Endodermal cell (in vitro differentiated cells): ENCODE results near the gene SORCS2. TPM values are rescaled to one million over a fixed set of nuclear protein-coding genes. Genes with fewer than 3 reads are reported as not detected.

Experiments
- DNase-seq: peaks from one replicate; pipeline ENCODE4 v3.0.0-alpha.2; 2017
- H3K27ac ChIP-seq: 2 replicates; pipeline ENCODE4 v1.5.1; 2013; ENCODE audit warnings: mild to moderate bottlenecking, low read depth, low read length, moderate library complexity
- H3K27me3 ChIP-seq: 2 replicates; pipeline ENCODE4 v1.6.1; 2013; ENCODE audit warnings: mild to moderate bottlenecking, low read length, moderate library complexity; ENCODE audit not compliant: insufficient read depth, control insufficient read depth, poor library complexity, severe bottlenecking
- H3K36me3 ChIP-seq: 2 replicates; pipeline ENCODE4 v1.7.0; 2013; ENCODE audit warnings: mild to moderate bottlenecking, low read length, moderate library complexity; ENCODE audit not compliant: control insufficient read depth, insufficient read depth
- H3K4me1 ChIP-seq: one replicate; pipeline ENCODE4 v1.7.0; 2013; ENCODE audit warnings: low read length; ENCODE audit not compliant: control insufficient read depth, insufficient read depth
- H3K4me3 ChIP-seq: 2 replicates; pipeline ENCODE4 v1.5.1; 2013; ENCODE audit warnings: mild to moderate bottlenecking, low read length, moderate library complexity
- H3K9ac ChIP-seq: 2 replicates; pipeline ENCODE4 v1.6.1; 2013; ENCODE audit warnings: mild to moderate bottlenecking, low read length, moderate library complexity; ENCODE audit not compliant: poor library complexity, severe bottlenecking; ENCODE audit errors: extremely low read depth
- H3K9me3 ChIP-seq: 2 replicates; pipeline ENCODE4 v1.6.1; 2013; ENCODE audit warnings: mild to moderate bottlenecking, low read length, moderate library complexity; ENCODE audit not compliant: control insufficient read depth
- H3K27ac Mint-ChIP-seq: 2 replicates; pipeline ENCODE4 v1.8.0; 2020; ENCODE audit warnings: mixed read lengths
- H3K27me3 Mint-ChIP-seq: 2 replicates; pipeline ENCODE4 v1.8.0; 2021; ENCODE audit warnings: mild to moderate bottlenecking, mixed read lengths; ENCODE audit not compliant: insufficient read depth
- H3K36me3 Mint-ChIP-seq: 2 replicates; pipeline ENCODE4 v1.8.0; 2020; ENCODE audit warnings: low read depth, mixed read lengths
- H3K4me1 Mint-ChIP-seq: 2 replicates; pipeline ENCODE4 v1.8.0; 2020; ENCODE audit warnings: mixed read lengths
- H3K4me3 Mint-ChIP-seq: 2 replicates; pipeline ENCODE4 v1.8.0; 2020; ENCODE audit warnings: mild to moderate bottlenecking, moderate library complexity, mixed read lengths
- H3K9me3 Mint-ChIP-seq: 2 replicates; pipeline ENCODE4 v1.8.0; 2020; ENCODE audit warnings: mild to moderate bottlenecking, mixed read lengths
- CTCF ChIP-seq: fragments of 200-600 bp; sonication (generic); conservative IDR thresholded peaks from 2 replicates; pipeline ENCODE4 v1.5.0; 2021; ENCODE audit warnings: antibody characterized with exemption, mild to moderate bottlenecking
- WGBS, 2 experiments: methylation state at CpG; one replicate each; pipeline versions ENCODE4 v1.1.5 to v1.1.7; 2013; ENCODE audit warnings: missing lambda C conversion rate in 2 of 2, mixed read lengths in 1 of 2; ENCODE audit not compliant: insufficient coverage in 1 of 2, insufficient read length in 1 of 2; 5-methylcytosine and 5-hydroxymethylcytosine counted together
- total RNA-seq, 2 donors: library from RNA; stranded (reverse); fragmentation: NEBNext Ultra II Directional in 1 of 2; extraction: Animal tissue kit (Norgen Biotek cat#: 25700) in 1 of 2; gene quantifications; 2 replicates in 1 of 2; 3 replicates in 1 of 2; pipeline ENCODE4 v1.2.1, GENCODE V29; 2021

The SORCS2 gene
- total RNA-seq, 2 donors from 2014 or later, result 1.4 to 1.9 TPM

- Histone ChIP-seq H3K27me3 (peaks cover 10% of the 10 kb centered on the region), H3K36me3 (no peaks in the 10 kb centered on the region), H3K9me3 (no peaks in the 10 kb centered on the region), H3K4me3 (no peak overlapping the region), H3K4me1 (no peaks in the 10 kb centered on the region), H3K27ac (no peak overlapping the region), H3K9ac (no peak overlapping the region)
- no peak for TF ChIP-seq CTCF
- Mint-ChIP-seq H3K27ac (no peak overlapping the region), H3K9me3 (peaks cover 3% of the 10 kb centered on the region), H3K4me3 (no peak overlapping the region), H3K27me3 (peaks cover 7% of the 10 kb centered on the region), H3K4me1 (peaks cover 13% of the 10 kb centered on the region), H3K36me3 (no peaks in the 10 kb centered on the region)
- 80 to 91% methylated on average over 5 to 22 of the region's 22 CpGs for WGBS, 2 experiments
- no peak for DNase-seq
Measured at GRCh38 chr4:7722766-7723387, 530.5 kb downstream of the SORCS2 start.

GRCh38 chr4:7723625-7724024 lies 531.3 kb downstream of the SORCS2 start:
- Histone ChIP-seq H3K9ac (no peak overlapping the region), H3K27me3 (peaks cover 8% of the 10 kb centered on the region), H3K9me3 (no peaks in the 10 kb centered on the region), H3K27ac (no peak overlapping the region), H3K4me3 (no peak overlapping the region), H3K4me1 (no peaks in the 10 kb centered on the region), H3K36me3 (no peaks in the 10 kb centered on the region)
- H3K9me3 Mint-ChIP-seq, result peaks cover 3% of the 10 kb centered on the region
- H3K36me3 Mint-ChIP-seq, result no peaks in the 10 kb centered on the region
- H3K27ac Mint-ChIP-seq, result no peak overlapping the region
- peaks cover 6% of the 10 kb centered on the region for H3K4me1 Mint-ChIP-seq
- H3K27me3 Mint-ChIP-seq, result peaks cover 7% of the 10 kb centered on the region
- DNase-seq, result no peak
- H3K4me3 Mint-ChIP-seq, result no peak overlapping the region
- TF ChIP-seq CTCF, result no peak
- 95 to 99% methylated on average over 12 to 16 of the region's 16 CpGs for WGBS, 2 experiments

- Histone ChIP-seq H3K9me3 (no peaks in the 10 kb centered on the region), H3K4me1 (no peaks in the 10 kb centered on the region), H3K27ac (no peak overlapping the region), H3K27me3 (no peaks in the 10 kb centered on the region), H3K4me3 (no peak overlapping the region), H3K9ac (no peak overlapping the region), H3K36me3 (no peaks in the 10 kb centered on the region)
- Mint-ChIP-seq H3K4me1 (no peaks in the 10 kb centered on the region), H3K27me3 (no peaks in the 10 kb centered on the region), H3K9me3 (peaks cover 3% of the 10 kb centered on the region), H3K36me3 (no peaks in the 10 kb centered on the region), H3K4me3 (no peak overlapping the region), H3K27ac (no peak overlapping the region)
- 86 to 89% methylated on average over 8 to 9 of the region's 9 CpGs for WGBS, 2 experiments
- TF ChIP-seq CTCF, result no peak
- DNase-seq, result no peak
Measured at GRCh38 chr4:7725951-7726350, 533.6 kb downstream of the SORCS2 start.
